GM12878 (cell line): ENCODE measurements around the gene CLDN6. TPM values are rescaled to one million over a fixed set of nuclear protein-coding genes. Genes with fewer than 3 reads are reported as not detected.

Experiments
- ATAC-seq: fragments of 200-7000 bp; cut with Tn5 transposase; 3 replicates; pipeline ENCODE4 v1.9.1; 2020; ENCODE audit warnings: mild to moderate bottlenecking, moderate library complexity
- BruUV-seq: library from RNA; stranded (reverse); fragments of 400-500 nt; replicated peaks from 2 replicates; lab custom pipeline; 2021; lab: Mats Ljungman, UMichigan
- CTCF ChIA-PET: fragments of 300-600 bp; sonication (Branson Sonifier 250); formaldehyde crosslinking; extraction: SDS; loops from one replicate; lab custom pipeline; 2021; ENCODE audit warnings: inconsistent platforms; lab: Yijun Ruan, JAX
- POLR2A ChIA-PET: fragments of 350-600 bp; formaldehyde crosslinking; extraction: SDS; loops from one replicate; lab custom pipeline; 2021; ENCODE audit warnings: inconsistent platforms; lab: Charles Lee
- RAD21 ChIA-PET: fragments of 300-600 bp; sonication (Branson Sonifier 250); formaldehyde crosslinking; loops from one replicate; lab custom pipeline; 2023; ENCODE audit warnings: antibody characterized with exemption; ENCODE audit not compliant: unreplicated experiment; lab: Charles Lee
- SMC1A ChIA-PET: fragments of 300-600 bp; sonication (Branson Sonifier 250); formaldehyde crosslinking; loops from one replicate; lab custom pipeline; 2023; ENCODE audit not compliant: unreplicated experiment, uncharacterized antibody; lab: Charles Lee
- DNase-seq: peaks from one replicate; pipeline ENCODE4 v3.0.0-alpha.2; 2011; ENCODE audit warnings: low read depth, low spot score
- FAIRE-seq: peaks from 3 replicates; lab custom pipeline; 2011; peaks lifted over from hg19 to GRCh38; lab: Jason Lieb, UNC
- H2AFZ ChIP-seq: 2 replicates; pipeline ENCODE4 v1.6.0; 2011; ENCODE audit warnings: low read depth, low read length, control low read depth; ENCODE audit not compliant: control insufficient read depth
- H3K27ac ChIP-seq: 2 replicates; pipeline ENCODE4 v1.5.1; 2011; ENCODE audit warnings: control low read depth; ENCODE audit not compliant: control insufficient read depth, insufficient read depth
- H3K27me3 ChIP-seq, 2 experiments: replicated peaks in 1 of 2; 2 replicates each; pipeline versions ENCODE4 v1.6.0 to v1.6.1; 2011; ENCODE audit warnings: low read length in 1 of 2; ENCODE audit not compliant: control insufficient read depth in 2 of 2, insufficient read depth in 2 of 2
- H3K36me3 ChIP-seq, 2 experiments: 2 replicates each; pipeline ENCODE4 v1.5.1; 2011; ENCODE audit warnings: low read length in 1 of 2; ENCODE audit not compliant: control insufficient read depth in 2 of 2, insufficient read depth in 2 of 2
- H3K4me1 ChIP-seq: 2 replicates; pipeline ENCODE4 v1.6.1; 2011; ENCODE audit warnings: mild to moderate bottlenecking, low read length, moderate library complexity, mixed read lengths; ENCODE audit not compliant: control insufficient read depth, insufficient read depth
- H3K4me2 ChIP-seq: 2 replicates; pipeline ENCODE4 v1.6.0; 2011; ENCODE audit warnings: control low read depth; ENCODE audit not compliant: control insufficient read depth, insufficient read depth
- H3K4me3 ChIP-seq: fragments of 200-600 bp; sonication (generic); 2 replicates; pipeline ENCODE4 v1.5.1; 2016
- H3K79me2 ChIP-seq: 2 replicates; pipeline ENCODE4 v1.6.0; 2011; ENCODE audit warnings: low read length; ENCODE audit not compliant: control insufficient read depth, insufficient read depth
- H3K9ac ChIP-seq: 2 replicates; pipeline ENCODE4 v1.8.0; 2011; ENCODE audit warnings: low read length, control low read depth, mixed read lengths; ENCODE audit not compliant: control insufficient read depth, insufficient read depth
- H3K9me3 ChIP-seq: replicated peaks from 3 replicates; pipeline ENCODE4 v1.5.1; 2011; ENCODE audit warnings: mild to moderate bottlenecking, low read length; ENCODE audit not compliant: control insufficient read depth, insufficient read depth
- H4K20me1 ChIP-seq: 2 replicates; pipeline ENCODE4 v1.6.0; 2011; ENCODE audit not compliant: control insufficient read depth, insufficient read depth
- CHD4 ChIP-seq: fragments of 200-600 bp; sonication (generic); IDR thresholded peaks from 2 replicates; pipeline ENCODE4 v1.6.1; 2016; ENCODE audit warnings: mild to moderate bottlenecking
- CTCF ChIP-seq, 3 experiments: IDR thresholded peaks in 2 of 3; conservative IDR thresholded peaks in 1 of 3; 2 replicates each; pipeline ENCODE4 v1.5.1; 2011; ENCODE audit warnings: low read depth in 3 of 3, low read length in 3 of 3, mild to moderate bottlenecking in 3 of 3, control low read depth in 2 of 3, moderate library complexity in 2 of 3, inconsistent platforms in 1 of 3, mixed read lengths in 1 of 3; ENCODE audit not compliant: control insufficient read depth in 2 of 3, insufficient read depth in 1 of 3; ENCODE audit errors: extremely low read depth in 1 of 3
- FOXK2 ChIP-seq: fragments of 450-650 bp; IDR thresholded peaks from 2 replicates; pipeline ENCODE4 v1.6.1; 2017; ENCODE audit warnings: mild to moderate bottlenecking, moderate library complexity
- GABPA ChIP-seq: IDR thresholded peaks from 2 replicates; pipeline ENCODE4 v1.6.1; 2014; ENCODE audit warnings: antibody characterized with exemption, low read depth, mild to moderate bottlenecking, inconsistent platforms
- HCFC1 ChIP-seq: fragments of 150-350 bp; IDR thresholded peaks from 2 replicates; pipeline ENCODE4 v1.6.1; 2014; ENCODE audit warnings: low read length
- HDGF ChIP-seq: fragments of 450-650 bp; IDR thresholded peaks from 2 replicates; pipeline ENCODE4 v1.6.1; 2016; ENCODE audit warnings: antibody characterized with exemption
- HSF1 ChIP-seq: fragments of 150-350 bp; IDR thresholded peaks from 2 replicates; pipeline ENCODE4 v1.6.1; 2014; ENCODE audit warnings: mild to moderate bottlenecking, low read depth, low read length
- IRF3 ChIP-seq: fragments of 450-650 bp; IDR thresholded peaks from 2 replicates; pipeline ENCODE4 v1.6.1; 2014; ENCODE audit warnings: mild to moderate bottlenecking
- MTA3 ChIP-seq: IDR thresholded peaks from 2 replicates; pipeline ENCODE4 v1.6.1; 2012; ENCODE audit warnings: low read length, inconsistent platforms, borderline replicate concordance
- NBN ChIP-seq: fragments of 450-650 bp; IDR thresholded peaks from 2 replicates; pipeline ENCODE4 v1.6.1; 2016
- NR2C1 ChIP-seq: fragments of 450-650 bp; IDR thresholded peaks from 2 replicates; pipeline ENCODE4 v1.6.1; 2017; ENCODE audit warnings: antibody characterized with exemption, mild to moderate bottlenecking, moderate library complexity
- PBX3 ChIP-seq: IDR thresholded peaks from 2 replicates; pipeline ENCODE4 v1.6.1; 2011; ENCODE audit warnings: mild to moderate bottlenecking, low read depth, low read length, moderate library complexity; ENCODE audit not compliant: insufficient replicate concordance
- PML ChIP-seq: IDR thresholded peaks from 2 replicates; pipeline ENCODE4 v1.6.1; 2012; ENCODE audit warnings: low read length, inconsistent platforms
- RAD51 ChIP-seq: fragments of 450-650 bp; IDR thresholded peaks from 2 replicates; pipeline ENCODE4 v1.6.1; 2016; ENCODE audit warnings: moderate library complexity, mild to moderate bottlenecking, inconsistent platforms
- SIX5 ChIP-seq: IDR thresholded peaks from 2 replicates; pipeline ENCODE4 v1.6.1; 2011; ENCODE audit warnings: mild to moderate bottlenecking, low read depth, low read length, moderate library complexity; ENCODE audit not compliant: severe bottlenecking
- SRF ChIP-seq, 2 experiments: IDR thresholded peaks; 2 replicates each; pipeline ENCODE4 v1.6.1; 2011; ENCODE audit warnings: low read depth in 2 of 2, low read length in 2 of 2, mild to moderate bottlenecking in 1 of 2, moderate library complexity in 1 of 2
- ZNF622 ChIP-seq: fragments of 450-650 bp; IDR thresholded peaks from 2 replicates; pipeline ENCODE4 v1.6.1; 2017; ENCODE audit warnings: mild to moderate bottlenecking, inconsistent platforms
- WGBS: methylation state at CpG from one replicate; pipeline ENCODE4 v1.1.6; 2016; ENCODE audit warnings: low lambda C conversion rate; ENCODE audit not compliant: insufficient replicate concordance, insufficient coverage; ENCODE audit errors: missing lambda C conversion rate; 5-methylcytosine and 5-hydroxymethylcytosine counted together
- in situ Hi-C: fragments of 300-500 bp; cut with MboI; formaldehyde crosslinking; loops from 9 replicates; pipeline ENCODE4 v1.14.3; 2018; ENCODE audit warnings: mixed read lengths
- intact Hi-C: fragments of 100-400 bp; cut with micrococcal nuclease; formaldehyde crosslinking; loops from one replicate; pipeline ENCODE4 v1.14.2; 2022; ENCODE audit not compliant: unreplicated experiment
- polyA plus RNA-seq, 11 experiments: library from polyadenylated mRNA; depleted of rRNA in 4 of 11; unstranded in 6 of 11; stranded (reverse) in 5 of 11; fragments of >200 nt; fragmentation: Nextera tagmentation in 4 of 11; fragmentation: Illumina TruSeq in 1 of 11; extraction: Ambion mirVana in 4 of 11; extraction: Trizol in 1 of 11; gene quantifications; 1 replicate in 1 of 11; 2 replicates in 10 of 11; pipeline versions ENCODE4 v1.2.1 to v1.2.3, GENCODE V29; 2011 to 2016; ENCODE audit warnings: inconsistent platforms in 2 of 11, missing spikeins in 2 of 11, low read depth in 1 of 11
- total RNA-seq, 4 experiments: library from RNA; depleted of rRNA in 3 of 4; stranded (reverse); fragments of >200 nt in 3 of 4; fragmentation: Illumina TruSeq in 1 of 4; extraction: Trizol in 1 of 4; gene quantifications; 2 replicates each; pipeline versions ENCODE4 v1.2.1 to v1.2.3, GENCODE V29; 2013 to 2021
- TF ChIP-seq, protein P1 (sequence below): fragments of 450-650 bp; IDR thresholded peaks from 2 replicates; pipeline ENCODE4 v1.6.1; 2016; ENCODE audit warnings: mild to moderate bottlenecking

The CLDN6 gene
- total and polyA plus RNA-seq, 10 of the 15 experiments (the other 5 are each of a cell fraction or from before 2014, with no cell fraction given), result 0.15 to 0.26 (median 0.23) TPM; not detected in 7

GRCh38 chr16:3038896-3039295, 20.9 kb upstream of the CLDN6 start (continued):
- TF ChIP-seq IRF3 (no peak), SRF (IDR thresholded peaks at IDR 0.05; ENCODE audit: low read depth in 2 of 2, low read length in 2 of 2) (no peak), HCFC1 (no peak), PML (no peak), FOXK2 (no peak), PBX3 (no peak)
- TF ChIP-seq, protein P1, sequence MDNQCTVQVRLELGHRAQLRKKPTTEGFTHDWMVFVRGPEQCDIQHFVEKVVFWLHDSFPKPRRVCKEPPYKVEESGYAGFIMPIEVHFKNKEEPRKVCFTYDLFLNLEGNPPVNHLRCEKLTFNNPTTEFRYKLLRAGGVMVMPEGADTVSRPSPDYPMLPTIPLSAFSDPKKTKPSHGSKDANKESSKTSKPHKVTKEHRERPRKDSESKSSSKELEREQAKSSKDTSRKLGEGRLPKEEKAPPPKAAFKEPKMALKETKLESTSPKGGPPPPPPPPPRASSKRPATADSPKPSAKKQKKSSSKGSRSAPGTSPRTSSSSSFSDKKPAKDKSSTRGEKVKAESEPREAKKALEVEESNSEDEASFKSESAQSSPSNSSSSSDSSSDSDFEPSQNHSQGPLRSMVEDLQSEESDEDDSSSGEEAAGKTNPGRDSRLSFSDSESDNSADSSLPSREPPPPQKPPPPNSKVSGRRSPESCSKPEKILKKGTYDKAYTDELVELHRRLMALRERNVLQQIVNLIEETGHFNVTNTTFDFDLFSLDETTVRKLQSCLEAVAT, result no peak
- TF ChIP-seq, all 136 proteins: peak for 0

DNA sequence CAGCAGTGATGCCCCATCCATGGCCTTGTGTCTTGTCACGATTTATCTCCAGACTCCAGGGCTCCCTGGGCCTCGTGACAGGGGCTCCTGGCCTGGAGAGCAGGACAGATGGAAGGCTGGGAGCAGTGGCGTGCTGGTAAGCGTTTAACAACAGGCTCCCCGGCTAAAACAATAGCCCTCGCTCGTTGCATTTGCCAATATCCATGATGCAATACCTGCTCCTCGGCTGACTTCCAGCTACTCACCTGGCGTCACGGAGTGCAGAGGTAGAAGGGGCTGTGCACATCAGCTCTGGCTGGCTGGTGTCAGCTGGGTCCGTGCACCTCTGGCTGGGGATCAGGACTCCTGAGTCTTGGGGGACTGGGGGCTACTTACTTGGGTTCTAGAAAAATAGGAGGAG, 20.3 kb upstream of the CLDN6 start:
- intact Hi-C loops (no loop called here), in situ Hi-C loops (no loop called here)
- DNase-seq (no peak), ATAC-seq (no peak), FAIRE-seq (no peak)
- ChIA-PET POLR2A (no interaction called here), RAD21 (interaction anchor here (0.7 kb wide), 1 partner anchor 133 kb away, joined by 3 read pairs; no protein-coding TSS in a partner anchor), CTCF (interaction anchor here (1.6 to 9.0 kb wide), 2 partner anchors 8 to 91 kb away, joined by 6 to 76 read pairs; no protein-coding TSS in a partner anchor), SMC1A (no interaction called here)
- Histone ChIP-seq H3K27me3 (peaks cover 8 to 19% of the 10 kb centered on the region in 2 experiments; a peak in 3 of 4 replicates), H3K36me3 (no peaks in the 10 kb centered on the region), H3K4me2 (no peak overlapping the region), H3K27ac (no peak overlapping the region), H2AFZ (no peak overlapping the region), H3K79me2 (no peaks in the 10 kb centered on the region), H3K4me3 (no peak overlapping the region), H3K9ac (no peak overlapping the region), H4K20me1 (no peaks in the 10 kb centered on the region), H3K4me1 (no peaks in the 10 kb centered on the region; the same call in none of the 2 replicates), H3K9me3 (no peaks in the 10 kb centered on the region)
- WGBS, result 28% methylated on average over 11 of the region's 11 CpGs
- BruUV-seq, result no TSS peak
- no peak for TF ChIP-seq SIX5
- TF ChIP-seq MTA3, result no peak
- no peak for TF ChIP-seq HSF1
- no peak for TF ChIP-seq NR2C1
- no peak for TF ChIP-seq CHD4
- TF ChIP-seq CTCF (IDR thresholded peaks at IDR 0.05 in 2 of 3, conservative IDR thresholded peaks at IDR 0.05 in 1 of 3; ENCODE audit: control insufficient read depth in 2 of 3, extremely low read depth in 1 of 3, insufficient read depth in 1 of 3, low read depth in 3 of 3, low read length in 3 of 3), result no peak
- TF ChIP-seq ZNF622, result no peak
- no peak for TF ChIP-seq NBN
- no peak for TF ChIP-seq RAD51
- TF ChIP-seq HDGF, result no peak
- TF ChIP-seq GABPA, result no peak
